K562 (cell line): ENCODE measurements around the gene SLC3A2. TPM values are rescaled to one million over a fixed set of nuclear protein-coding genes. Genes with fewer than 3 reads are reported as not detected.

ENCODE experiments used
- FOXA1 ChIP-seq: fragments of 450-650 bp; IDR thresholded peaks from 2 replicates; pipeline ENCODE4 v1.6.1; 2016; ENCODE audit warnings: mild to moderate bottlenecking, borderline replicate concordance
- FOXP1 ChIP-seq: sonication (generic); formaldehyde crosslinking; IDR thresholded peaks from 2 replicates; pipeline ENCODE4 v1.8.0; 2022; ENCODE audit warnings: mild to moderate bottlenecking, missing genetic modification reagents
- GTF2F1 ChIP-seq: IDR thresholded peaks from 2 replicates; pipeline ENCODE4 v1.6.1; 2011; ENCODE audit warnings: low read depth, low read length, improper control_type of control experiment
- HCFC1 ChIP-seq: IDR thresholded peaks from 2 replicates; pipeline ENCODE4 v1.6.1; 2012; ENCODE audit warnings: low read depth, low read length, improper control_type of control experiment
- HDAC3 ChIP-seq: fragments of 450-650 bp; IDR thresholded peaks from 2 replicates; pipeline ENCODE4 v1.6.1; 2018; ENCODE audit warnings: borderline replicate concordance, mild to moderate bottlenecking, moderate library complexity; ENCODE audit not compliant: partially characterized antibody
- KLF1 ChIP-seq: fragments of 450-650 bp; IDR thresholded peaks from 2 replicates; pipeline ENCODE4 v1.6.1; 2016; ENCODE audit warnings: missing genetic modification characterization, missing compliant biosample characterization
- NFXL1 ChIP-seq: fragments of 450-650 bp; formaldehyde crosslinking; IDR thresholded peaks from 2 replicates; pipeline ENCODE4 v1.4.0; 2021; ENCODE audit warnings: mild to moderate bottlenecking
- NRF1 ChIP-seq, 2 experiments: fragments of 450-650 bp; IDR thresholded peaks in 1 of 2; conservative IDR thresholded peaks in 1 of 2; 2 replicates each; pipeline ENCODE4 v1.6.1; 2014; ENCODE audit warnings: mild to moderate bottlenecking in 2 of 2
- SOX6 ChIP-seq: fragments of 450-650 bp; IDR thresholded peaks from 2 replicates; pipeline ENCODE4 v1.6.1; 2014; ENCODE audit warnings: mild to moderate bottlenecking
- ZBTB1 ChIP-seq: sonication (generic); formaldehyde crosslinking; IDR thresholded peaks from 2 replicates; pipeline ENCODE4 v1.8.1; 2023; ENCODE audit warnings: missing genetic modification reagents, low read depth, mild to moderate bottlenecking, borderline replicate concordance
- ZNF3 ChIP-seq: fragments of 250-450 bp; sonication (Bioruptor Pico); IDR thresholded peaks from 2 replicates; pipeline ENCODE4 v1.5.0; 2021; ENCODE audit warnings: mild to moderate bottlenecking, moderate library complexity
- polyA plus RNA-seq, 8 experiments: library from polyadenylated mRNA; depleted of rRNA in 4 of 8; stranded (reverse) in 5 of 8; unstranded in 3 of 8; fragments of >200 nt; fragmentation: Nextera tagmentation in 2 of 8; fragmentation: Illumina TruSeq in 1 of 8; extraction: Ambion mirVana in 2 of 8; extraction: Trizol in 1 of 8; gene quantifications; 2 replicates each; pipeline versions ENCODE4 v1.2.1 to v1.2.3, GENCODE V29; 2011 to 2014; ENCODE audit warnings: inconsistent platforms in 1 of 8, missing spikeins in 1 of 8
- total RNA-seq, 7 experiments: library from RNA; depleted of rRNA in 6 of 7; stranded (reverse); fragments of >200 nt in 6 of 7; fragmentation: Illumina TruSeq in 2 of 7; extraction: Trizol in 2 of 7; gene quantifications; 2 replicates each; pipeline versions ENCODE4 v1.2.1 to v1.2.3, GENCODE V29; 2011 to 2021; ENCODE audit warnings: low replicate concordance in 1 of 7
- TF ChIP-seq, protein P1 (sequence below): fragments of 200-800 bp; sonication (Bioruptor generic); IDR thresholded peaks from 2 replicates; pipeline ENCODE4 v1.6.1; 2016; ENCODE audit warnings: missing genetic modification characterization, missing compliant biosample characterization
- TF ChIP-seq, protein P2 (sequence below): sonication (generic); formaldehyde crosslinking; IDR thresholded peaks from 2 replicates; pipeline ENCODE4 v1.9.0; 2022; ENCODE audit warnings: mild to moderate bottlenecking, missing genetic modification reagents
- TF ChIP-seq, protein P3 (sequence below): fragments of 250-450 bp; sonication (Bioruptor Pico); IDR thresholded peaks from 2 replicates; pipeline ENCODE4 v1.5.0; 2021
- TF ChIP-seq, protein P4 (sequence below), 2 experiments: fragments of 450-650 bp in 1 of 2; sonication (generic) in 1 of 2; formaldehyde crosslinking in 1 of 2; IDR thresholded peaks in 1 of 2; conservative IDR thresholded peaks in 1 of 2; 2 replicates each; pipeline versions ENCODE4 v1.6.1 to v1.8.1; 2016 to 2023; ENCODE audit warnings: mild to moderate bottlenecking in 2 of 2, moderate library complexity in 2 of 2, inconsistent platforms in 1 of 2, missing genetic modification reagents in 1 of 2

SLC3A2 gene
- total and polyA plus RNA-seq, 9 of the 15 experiments (the other 6 are each of a cell fraction or from before 2014, with no cell fraction given): 20.0 to 296 (median 214) TPM

DNA sequence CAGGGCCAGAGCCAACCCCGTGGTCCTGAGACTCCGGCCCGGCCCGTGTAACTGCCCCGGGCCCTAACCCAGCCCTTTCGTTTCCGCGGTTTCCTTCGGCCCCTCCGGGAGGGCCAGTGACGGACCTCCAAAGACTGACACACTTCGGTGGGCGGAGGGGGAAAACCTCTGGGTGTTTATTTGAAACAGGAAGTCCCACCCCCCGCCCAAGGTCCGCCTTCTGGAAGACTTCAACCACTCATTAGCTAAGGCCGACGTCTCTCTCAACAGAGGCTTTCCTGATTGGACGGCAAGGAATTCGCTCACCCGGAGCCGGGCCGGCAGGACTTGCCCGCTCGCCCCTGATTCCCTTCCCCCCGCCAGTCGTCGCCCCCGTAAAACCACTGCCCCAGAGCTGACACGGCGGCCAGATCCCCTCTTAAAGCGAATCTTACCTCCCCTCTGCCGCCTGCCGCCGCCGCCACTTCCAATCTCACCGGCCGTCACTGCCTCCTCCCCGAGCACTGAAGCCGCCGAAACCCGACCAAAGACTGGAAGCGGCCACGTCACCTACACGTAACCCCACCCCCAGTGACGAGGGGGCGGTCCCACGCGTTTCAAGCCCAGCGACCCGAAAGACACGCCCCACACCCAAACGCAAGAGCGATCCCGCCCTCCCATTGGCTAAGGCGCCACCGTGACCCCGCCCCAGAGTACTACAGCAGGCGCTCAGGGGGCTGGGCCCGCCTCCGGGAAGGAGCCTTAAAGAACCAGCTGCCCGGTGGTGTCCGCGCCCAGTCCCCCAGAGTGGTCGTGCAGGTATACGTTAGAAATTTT, 49.0 kb upstream of the SLC3A2 start, which contains the start of gene STX5 (continued):
- TF ChIP-seq HCFC1 (peak; percentile 33), KLF1 (tag) (no peak), GTF2F1 (peak; percentile 39; the same call in 1 of the 2 replicates), FOXP1 (CRISPR knock-in tag) (peak; percentile 71; the same call in 1 of the 2 replicates), HDAC3 (no peak), ZNF3 (CRISPR knock-in tag) (no peak), SOX6 (no peak), FOXA1 (no peak), NFXL1 (no peak), ZBTB1 (CRISPR knock-in tag) (no peak), NRF1 (conservative IDR thresholded peaks at IDR 0.05 in 1 of 2, IDR thresholded peaks at IDR 0.05 in 1 of 2) (peak; percentile 68 to 75)
- TF ChIP-seq, protein P1, sequence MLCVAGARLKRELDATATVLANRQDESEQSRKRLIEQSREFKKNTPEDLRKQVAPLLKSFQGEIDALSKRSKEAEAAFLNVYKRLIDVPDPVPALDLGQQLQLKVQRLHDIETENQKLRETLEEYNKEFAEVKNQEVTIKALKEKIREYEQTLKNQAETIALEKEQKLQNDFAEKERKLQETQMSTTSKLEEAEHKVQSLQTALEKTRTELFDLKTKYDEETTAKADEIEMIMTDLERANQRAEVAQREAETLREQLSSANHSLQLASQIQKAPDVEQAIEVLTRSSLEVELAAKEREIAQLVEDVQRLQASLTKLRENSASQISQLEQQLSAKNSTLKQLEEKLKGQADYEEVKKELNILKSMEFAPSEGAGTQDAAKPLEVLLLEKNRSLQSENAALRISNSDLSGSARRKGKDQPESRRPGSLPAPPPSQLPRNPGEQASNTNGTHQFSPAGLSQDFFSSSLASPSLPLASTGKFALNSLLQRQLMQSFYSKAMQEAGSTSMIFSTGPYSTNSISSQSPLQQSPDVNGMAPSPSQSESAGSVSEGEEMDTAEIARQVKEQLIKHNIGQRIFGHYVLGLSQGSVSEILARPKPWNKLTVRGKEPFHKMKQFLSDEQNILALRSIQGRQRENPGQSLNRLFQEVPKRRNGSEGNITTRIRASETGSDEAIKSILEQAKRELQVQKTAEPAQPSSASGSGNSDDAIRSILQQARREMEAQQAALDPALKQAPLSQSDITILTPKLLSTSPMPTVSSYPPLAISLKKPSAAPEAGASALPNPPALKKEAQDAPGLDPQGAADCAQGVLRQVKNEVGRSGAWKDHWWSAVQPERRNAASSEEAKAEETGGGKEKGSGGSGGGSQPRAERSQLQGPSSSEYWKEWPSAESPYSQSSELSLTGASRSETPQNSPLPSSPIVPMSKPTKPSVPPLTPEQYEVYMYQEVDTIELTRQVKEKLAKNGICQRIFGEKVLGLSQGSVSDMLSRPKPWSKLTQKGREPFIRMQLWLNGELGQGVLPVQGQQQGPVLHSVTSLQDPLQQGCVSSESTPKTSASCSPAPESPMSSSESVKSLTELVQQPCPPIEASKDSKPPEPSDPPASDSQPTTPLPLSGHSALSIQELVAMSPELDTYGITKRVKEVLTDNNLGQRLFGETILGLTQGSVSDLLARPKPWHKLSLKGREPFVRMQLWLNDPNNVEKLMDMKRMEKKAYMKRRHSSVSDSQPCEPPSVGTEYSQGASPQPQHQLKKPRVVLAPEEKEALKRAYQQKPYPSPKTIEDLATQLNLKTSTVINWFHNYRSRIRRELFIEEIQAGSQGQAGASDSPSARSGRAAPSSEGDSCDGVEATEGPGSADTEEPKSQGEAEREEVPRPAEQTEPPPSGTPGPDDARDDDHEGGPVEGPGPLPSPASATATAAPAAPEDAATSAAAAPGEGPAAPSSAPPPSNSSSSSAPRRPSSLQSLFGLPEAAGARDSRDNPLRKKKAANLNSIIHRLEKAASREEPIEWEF (CRISPR knock-in tag): no peak
- TF ChIP-seq, protein P2, sequence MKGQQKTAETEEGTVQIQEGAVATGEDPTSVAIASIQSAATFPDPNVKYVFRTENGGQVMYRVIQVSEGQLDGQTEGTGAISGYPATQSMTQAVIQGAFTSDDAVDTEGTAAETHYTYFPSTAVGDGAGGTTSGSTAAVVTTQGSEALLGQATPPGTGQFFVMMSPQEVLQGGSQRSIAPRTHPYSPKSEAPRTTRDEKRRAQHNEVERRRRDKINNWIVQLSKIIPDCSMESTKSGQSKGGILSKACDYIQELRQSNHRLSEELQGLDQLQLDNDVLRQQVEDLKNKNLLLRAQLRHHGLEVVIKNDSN (CRISPR knock-in tag): peak; percentile 90
- TF ChIP-seq, protein P3, sequence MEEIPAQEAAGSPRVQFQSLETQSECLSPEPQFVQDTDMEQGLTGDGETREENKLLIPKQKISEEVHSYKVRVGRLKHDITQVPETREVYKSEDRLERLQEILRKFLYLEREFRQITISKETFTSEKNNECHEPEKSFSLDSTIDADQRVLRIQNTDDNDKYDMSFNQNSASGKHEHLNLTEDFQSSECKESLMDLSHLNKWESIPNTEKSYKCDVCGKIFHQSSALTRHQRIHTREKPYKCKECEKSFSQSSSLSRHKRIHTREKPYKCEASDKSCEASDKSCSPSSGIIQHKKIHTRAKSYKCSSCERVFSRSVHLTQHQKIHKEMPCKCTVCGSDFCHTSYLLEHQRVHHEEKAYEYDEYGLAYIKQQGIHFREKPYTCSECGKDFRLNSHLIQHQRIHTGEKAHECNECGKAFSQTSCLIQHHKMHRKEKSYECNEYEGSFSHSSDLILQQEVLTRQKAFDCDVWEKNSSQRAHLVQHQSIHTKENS (CRISPR knock-in tag): no peak
- TF ChIP-seq, protein P4, sequence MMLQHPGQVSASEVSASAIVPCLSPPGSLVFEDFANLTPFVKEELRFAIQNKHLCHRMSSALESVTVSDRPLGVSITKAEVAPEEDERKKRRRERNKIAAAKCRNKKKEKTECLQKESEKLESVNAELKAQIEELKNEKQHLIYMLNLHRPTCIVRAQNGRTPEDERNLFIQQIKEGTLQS (IDR thresholded peaks at IDR 0.05): peak; percentile 75
- TF ChIP-seq, protein P4 (CRISPR knock-in tag; conservative IDR thresholded peaks at IDR 0.05): no peak; the same call in 1 of the 2 replicates
